Uterus (tissue), 4 donors: ENCODE data around the gene RAPGEF2. TPM values are rescaled to one million over a fixed set of nuclear protein-coding genes. Genes with fewer than 3 reads are reported as not detected.

Experiments
- DNase-seq, 2 donors: peaks; one replicate each; pipeline ENCODE4 v3.0.0-alpha.2; 2019 to 2020
- H3K27ac ChIP-seq, 2 donors: fragments of 200-600 bp; sonication (generic); 1 replicate in 1 of 2; 2 replicates in 1 of 2; pipeline ENCODE4 v1.5.1; 2016 to 2018
- H3K27me3 ChIP-seq, 2 donors: fragments of 200-600 bp; sonication (generic); one replicate each; pipeline ENCODE4 v1.5.1; 2018 to 2019; ENCODE audit warnings: control low read depth in 1 of 2
- H3K36me3 ChIP-seq, 2 donors: fragments of 200-600 bp; sonication (generic); one replicate each; pipeline ENCODE4 v1.5.1; 2019; ENCODE audit warnings: control low read depth in 1 of 2
- H3K4me1 ChIP-seq, 2 donors: fragments of 200-600 bp; sonication (generic); one replicate each; pipeline ENCODE4 v1.5.1; 2018 to 2019; ENCODE audit warnings: control low read depth in 1 of 2
- H3K4me3 ChIP-seq, 2 donors: fragments of 200-600 bp; sonication (generic); 1 replicate in 1 of 2; 2 replicates in 1 of 2; pipeline ENCODE4 v1.5.1; 2018 to 2019; ENCODE audit warnings: mild to moderate bottlenecking in 1 of 2
- H3K9me3 ChIP-seq, 2 donors: fragments of 200-600 bp; sonication (generic); one replicate each; pipeline ENCODE4 v1.5.1; 2019; ENCODE audit warnings: control low read depth in 1 of 2
- POLR2A ChIP-seq, 2 donors: fragments of 450-650 bp; IDR thresholded peaks; one replicate each; pipeline ENCODE4 v1.6.1; 2016; ENCODE audit warnings: antibody characterized with exemption in 2 of 2, mild to moderate bottlenecking in 1 of 2, moderate library complexity in 1 of 2
- intact Hi-C: fragments of 100-400 bp; cut with DNase I; formaldehyde crosslinking; loops from one replicate; pipeline ENCODE4 v1.15.1; 2023; ENCODE audit warnings: low total_unique reads
- total RNA-seq, 4 donors: library from RNA; depleted of rRNA in 3 of 4; stranded (reverse); fragments of >200 nt in 3 of 4; gene quantifications; one replicate each; pipeline versions ENCODE4 v1.1.0 to v1.2.4, GENCODE V29; 2014 to 2023
- TF ChIP-seq, protein P1 (sequence below), 4 experiments: fragments of 200-600 bp in 2 of 4; fragments of 450-650 bp in 2 of 4; sonication (generic) in 2 of 4; IDR thresholded peaks; one replicate each; pipeline ENCODE4 v1.5.1; 2016 to 2019; ENCODE audit warnings: antibody characterized with exemption in 4 of 4, mild to moderate bottlenecking in 2 of 4, moderate library complexity in 1 of 4
- donor health status: DM: yes; HTN: yes; CAD: no.

Gene RAPGEF2
- total RNA-seq, 4 donors from 2014 or later: 27.9 to 61.4 (median 40.5) TPM

- intact Hi-C loops: no loop called here
- Histone ChIP-seq H3K27ac (no peak overlapping the region), H3K36me3 (no peaks in the 10 kb centered on the region), H3K9me3 (no peaks in the 10 kb centered on the region), H3K4me3 (no peak overlapping the region), H3K27me3 (no peaks in the 10 kb centered on the region), H3K4me1 (no peaks in the 10 kb centered on the region)
- DNase-seq: no peak
- TF ChIP-seq, protein P1, sequence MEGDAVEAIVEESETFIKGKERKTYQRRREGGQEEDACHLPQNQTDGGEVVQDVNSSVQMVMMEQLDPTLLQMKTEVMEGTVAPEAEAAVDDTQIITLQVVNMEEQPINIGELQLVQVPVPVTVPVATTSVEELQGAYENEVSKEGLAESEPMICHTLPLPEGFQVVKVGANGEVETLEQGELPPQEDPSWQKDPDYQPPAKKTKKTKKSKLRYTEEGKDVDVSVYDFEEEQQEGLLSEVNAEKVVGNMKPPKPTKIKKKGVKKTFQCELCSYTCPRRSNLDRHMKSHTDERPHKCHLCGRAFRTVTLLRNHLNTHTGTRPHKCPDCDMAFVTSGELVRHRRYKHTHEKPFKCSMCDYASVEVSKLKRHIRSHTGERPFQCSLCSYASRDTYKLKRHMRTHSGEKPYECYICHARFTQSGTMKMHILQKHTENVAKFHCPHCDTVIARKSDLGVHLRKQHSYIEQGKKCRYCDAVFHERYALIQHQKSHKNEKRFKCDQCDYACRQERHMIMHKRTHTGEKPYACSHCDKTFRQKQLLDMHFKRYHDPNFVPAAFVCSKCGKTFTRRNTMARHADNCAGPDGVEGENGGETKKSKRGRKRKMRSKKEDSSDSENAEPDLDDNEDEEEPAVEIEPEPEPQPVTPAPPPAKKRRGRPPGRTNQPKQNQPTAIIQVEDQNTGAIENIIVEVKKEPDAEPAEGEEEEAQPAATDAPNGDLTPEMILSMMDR (IDR thresholded peaks at IDR 0.05): no peak
- no peak for TF ChIP-seq POLR2A (IDR thresholded peaks at IDR 0.05)
Observed at GRCh38 chr4:159141193-159141592, 38.3 kb downstream of the RAPGEF2 start.

- H3K27ac ChIP-seq: no peak overlapping the region
- H3K36me3 ChIP-seq: no peaks in the 10 kb centered on the region
- H3K27me3 ChIP-seq: no peaks in the 10 kb centered on the region
- H3K9me3 ChIP-seq: no peaks in the 10 kb centered on the region
- no peak overlapping the region for H3K4me3 ChIP-seq
- DNase-seq: no peak
- H3K4me1 ChIP-seq: no peaks in the 10 kb centered on the region
- intact Hi-C loops: no loop called here
- TF ChIP-seq, protein P1 (IDR thresholded peaks at IDR 0.05): no peak
- no peak for TF ChIP-seq POLR2A (IDR thresholded peaks at IDR 0.05)
Observed at GRCh38 chr4:159142241-159142640, 39.4 kb downstream of the RAPGEF2 start.

GRCh38 chr4:159142681-159143384, 40.0 kb downstream of the RAPGEF2 start:
- Histone ChIP-seq H3K36me3 (no peaks in the 10 kb centered on the region), H3K9me3 (no peaks in the 10 kb centered on the region), H3K27ac (no peak overlapping the region), H3K4me3 (no peak overlapping the region), H3K27me3 (no peaks in the 10 kb centered on the region), H3K4me1 (no peaks in the 10 kb centered on the region)
- DNase-seq: no peak
- TF ChIP-seq, protein P1 (IDR thresholded peaks at IDR 0.05): no peak
- TF ChIP-seq POLR2A (IDR thresholded peaks at IDR 0.05): no peak
- intact Hi-C loops: no loop called here

GRCh38 chr4:159143687-159144086, 40.8 kb downstream of the RAPGEF2 start:
- H3K4me3 ChIP-seq: no peak overlapping the region
- no peaks in the 10 kb centered on the region for H3K4me1 ChIP-seq
- intact Hi-C loops: no loop called here
- TF ChIP-seq POLR2A (IDR thresholded peaks at IDR 0.05): no peak
- TF ChIP-seq, protein P1 (IDR thresholded peaks at IDR 0.05): no peak
- no peak overlapping the region for H3K27ac ChIP-seq
- no peaks in the 10 kb centered on the region for H3K9me3 ChIP-seq
- no peak for DNase-seq
- H3K36me3 ChIP-seq: no peaks in the 10 kb centered on the region
- no peaks in the 10 kb centered on the region for H3K27me3 ChIP-seq

DNA sequence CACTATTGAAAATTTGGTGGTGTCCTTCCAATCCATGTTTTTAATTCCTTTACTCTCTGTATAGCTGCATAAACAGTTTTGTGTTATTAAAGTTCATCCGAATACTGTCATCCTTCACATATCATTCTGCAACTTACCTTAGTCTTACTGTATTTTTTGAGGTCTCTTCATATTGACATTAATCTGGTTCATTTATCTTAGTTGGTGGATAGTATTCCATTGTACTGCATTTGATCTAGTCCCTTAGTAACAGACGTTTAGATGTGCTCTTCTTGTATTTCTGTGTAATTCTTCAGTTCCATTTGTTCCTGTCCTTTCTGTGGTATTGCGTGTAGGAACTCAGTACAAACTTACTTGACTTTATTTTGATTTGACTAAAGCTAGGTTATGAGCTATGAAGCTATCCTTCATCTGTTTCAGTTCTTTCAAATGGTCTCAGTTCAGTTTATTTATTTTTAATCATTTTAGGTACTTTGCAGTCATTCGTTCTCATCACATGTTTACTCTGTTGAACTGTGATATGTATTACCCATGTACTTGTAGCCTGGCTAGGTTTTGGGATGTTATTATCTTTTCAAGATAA, 41.3 kb downstream of the RAPGEF2 start:
- no peak overlapping the region for H3K4me3 ChIP-seq
- DNase-seq: no peak
- no peak overlapping the region for H3K27ac ChIP-seq
- H3K36me3 ChIP-seq: no peaks in the 10 kb centered on the region
- no peaks in the 10 kb centered on the region for H3K27me3 ChIP-seq
- intact Hi-C loops: no loop called here
- H3K4me1 ChIP-seq: no peaks in the 10 kb centered on the region
- TF ChIP-seq POLR2A (IDR thresholded peaks at IDR 0.05): no peak
- TF ChIP-seq, protein P1 (IDR thresholded peaks at IDR 0.05): no peak
- no peaks in the 10 kb centered on the region for H3K9me3 ChIP-seq
